Frontal cortex (tissue), 4 donors: Measurements from ENCODE around the gene NTM. TPM values are rescaled to one million over a fixed set of nuclear protein-coding genes. Genes with fewer than 3 reads are reported as not detected.
"Not testable (repeated sequence)": the region's sequence is repeated elsewhere in the genome, so short reads cannot be mapped to it uniquely, and the experiment has no call there.

Experiments used
- DNase-seq, 2 donors: peaks; one replicate each; pipeline ENCODE4 v3.0.0; 2012; ENCODE audit warnings: low spot score in 2 of 2
- FAIRE-seq: peaks from 2 replicates; lab custom pipeline; 2012; peaks lifted over from hg19 to GRCh38; lab: Jason Lieb, UNC
- total RNA-seq: library from RNA; depleted of rRNA; stranded (reverse); fragments of >200 nt; gene quantifications from one replicate; pipeline ENCODE4 v1.2.3, GENCODE V29; 2014
- donor health status: control.
- donor health status: control.
- donor health status: control.

NTM gene
- total RNA-seq, 1 donor from 2014 or later, result 119 TPM

GRCh38 chr11:132052342-132052741, 681.9 kb downstream of the NTM start:
- FAIRE-seq (no peak), DNase-seq (no peak)

DNA sequence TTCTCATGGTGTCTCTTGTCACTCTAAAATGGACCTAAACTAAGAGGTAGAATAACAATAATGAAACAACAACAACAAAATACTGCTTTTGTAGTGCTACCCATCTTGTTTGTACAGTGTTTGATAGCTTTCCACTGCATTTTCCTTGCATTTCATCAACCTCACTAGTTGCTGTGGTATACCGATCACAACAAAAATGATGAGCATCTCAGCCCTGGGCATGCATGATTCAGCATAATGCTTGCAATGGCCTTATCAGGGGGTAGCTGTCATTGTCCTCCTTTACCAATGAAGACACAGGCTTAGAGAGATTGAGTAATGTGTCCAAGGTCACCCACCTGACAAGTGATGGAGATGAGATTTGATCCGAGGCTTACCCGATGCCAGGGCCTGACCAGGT, 682.5 kb downstream of the NTM start:
- DNase-seq (no peak), FAIRE-seq (no peak)

DNA sequence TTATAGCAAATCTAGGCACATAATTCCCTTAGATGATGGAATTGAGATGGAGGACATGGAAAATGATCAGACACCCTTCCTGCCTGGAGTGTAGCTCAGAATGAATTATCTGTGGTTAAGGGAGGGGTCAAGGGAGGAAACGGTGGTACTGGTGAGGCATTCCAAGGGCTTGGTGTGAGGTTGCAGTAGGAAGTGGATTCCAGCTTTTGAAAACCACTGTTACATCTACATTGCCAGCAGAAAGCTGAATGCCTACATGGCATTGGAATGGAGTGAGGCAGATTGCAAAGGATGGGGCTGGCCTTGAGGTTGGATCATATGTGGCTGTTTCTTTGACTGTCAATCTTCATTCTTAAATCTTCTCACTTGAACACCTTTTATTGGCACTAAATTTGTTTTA, 684.4 kb downstream of the NTM start:
- DNase-seq, result no peak
- FAIRE-seq, result no peak

DNA sequence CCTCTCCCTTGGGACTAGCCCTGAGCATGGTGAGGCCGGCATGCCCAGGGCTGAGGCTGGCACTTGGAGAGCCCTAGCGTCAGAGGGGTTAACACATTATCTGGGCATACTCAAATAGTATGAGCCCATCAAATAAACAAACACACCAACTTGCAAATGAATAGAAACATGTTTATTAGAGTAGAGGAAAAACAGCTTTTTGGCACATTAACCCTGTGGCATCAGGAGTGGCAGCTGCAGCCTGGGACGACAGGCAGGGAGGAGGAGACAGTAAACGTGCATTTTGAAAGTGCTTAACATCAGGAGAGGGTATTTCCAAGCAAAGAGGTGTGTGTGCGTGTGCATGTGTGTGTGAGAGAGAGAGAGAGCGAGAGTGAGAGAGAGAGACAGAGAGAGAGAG, 684.9 kb downstream of the NTM start:
- no peak for FAIRE-seq
- DNase-seq, result no peak

- no peak for FAIRE-seq
- DNase-seq, result no peak
These were observed 686.3 kb downstream of the NTM start for GRCh38 chr11:132056689-132057088.

DNA sequence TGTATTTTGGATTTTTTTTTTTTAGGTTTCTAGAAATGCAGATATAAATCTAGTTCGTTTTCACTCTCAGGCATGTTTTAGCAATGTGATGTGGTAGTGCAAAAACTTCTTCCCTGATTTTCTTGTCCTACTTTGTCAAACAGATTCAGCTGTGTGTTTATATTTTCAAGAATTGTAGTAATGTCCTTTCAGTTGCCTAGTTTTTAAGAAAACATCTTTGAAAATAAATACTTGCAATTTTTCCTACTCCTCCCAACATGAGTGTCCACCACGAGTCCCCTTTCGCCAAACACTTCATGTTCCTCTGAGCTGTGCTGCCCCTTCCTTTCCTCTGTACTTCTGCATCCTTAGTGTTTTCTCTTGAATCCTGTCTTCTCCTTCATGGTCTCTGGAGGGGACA, 686.9 kb downstream of the NTM start:
- no peak for DNase-seq
- FAIRE-seq, result no peak

DNA sequence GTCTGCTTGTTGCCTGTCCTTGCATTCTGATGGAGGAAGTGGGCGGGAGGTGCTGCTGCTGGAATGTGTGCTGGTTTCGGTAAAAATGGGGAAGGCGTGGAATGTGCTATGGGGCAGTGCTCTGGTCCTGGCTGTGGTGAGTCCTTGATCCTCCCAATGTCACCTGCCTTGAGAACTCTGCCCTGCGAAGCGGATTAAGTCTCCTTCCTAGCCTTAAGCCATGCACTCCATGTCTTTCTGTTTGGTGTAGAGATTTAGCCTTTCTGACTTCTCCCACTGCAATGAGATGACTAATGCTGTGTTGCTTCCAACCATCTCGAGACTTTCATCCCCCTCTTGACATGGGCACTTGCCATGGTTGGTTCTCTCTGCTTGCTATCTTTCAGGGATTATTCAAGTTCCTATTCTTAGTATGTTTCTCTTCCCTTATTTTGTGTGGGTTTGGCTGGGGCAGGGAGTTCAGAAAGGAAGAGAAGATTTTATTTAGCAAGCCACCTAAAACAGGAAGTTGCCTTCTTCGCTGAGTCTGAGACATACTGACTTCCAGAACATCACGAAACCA, 687.9 kb downstream of the NTM start:
- DNase-seq (no peak), FAIRE-seq (no peak)

DNA sequence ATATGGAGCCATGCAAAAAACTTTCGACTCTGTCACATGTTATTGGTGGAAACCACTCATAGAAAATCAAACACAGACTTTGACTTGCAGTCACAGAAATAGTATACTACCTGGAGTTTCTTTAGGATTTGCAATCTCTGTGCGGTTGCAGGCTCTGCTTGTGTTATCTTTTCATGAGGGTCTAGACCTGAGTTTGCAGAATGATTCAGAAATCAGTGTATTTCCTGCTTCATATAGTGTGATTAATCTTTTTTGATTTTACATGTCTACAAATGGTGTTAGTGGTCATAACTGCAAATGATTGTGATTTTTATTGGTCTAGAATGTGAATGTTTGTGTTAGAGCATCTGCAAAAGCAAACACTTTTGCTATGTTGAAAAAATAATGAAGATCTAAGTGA, 690.2 kb downstream of the NTM start:
- DNase-seq (no peak), FAIRE-seq (no peak)

- no peak for FAIRE-seq
- DNase-seq, result no peak
These were observed 691.6 kb downstream of the NTM start for GRCh38 chr11:132062031-132062430.

GRCh38 chr11:132062541-132062940, 692.1 kb downstream of the NTM start:
- no peak for FAIRE-seq
- DNase-seq, result no peak

GRCh38 chr11:132064987-132065620, 694.7 kb downstream of the NTM start:
- FAIRE-seq, result no peak

GRCh38 chr11:132068556-132068955, 698.1 kb downstream of the NTM start:
- DNase-seq (no peak), FAIRE-seq (no peak)

More at GRCh38 chr11:132064987-132065620, 694.7 kb downstream of the NTM start:
- no peak for DNase-seq

DNA sequence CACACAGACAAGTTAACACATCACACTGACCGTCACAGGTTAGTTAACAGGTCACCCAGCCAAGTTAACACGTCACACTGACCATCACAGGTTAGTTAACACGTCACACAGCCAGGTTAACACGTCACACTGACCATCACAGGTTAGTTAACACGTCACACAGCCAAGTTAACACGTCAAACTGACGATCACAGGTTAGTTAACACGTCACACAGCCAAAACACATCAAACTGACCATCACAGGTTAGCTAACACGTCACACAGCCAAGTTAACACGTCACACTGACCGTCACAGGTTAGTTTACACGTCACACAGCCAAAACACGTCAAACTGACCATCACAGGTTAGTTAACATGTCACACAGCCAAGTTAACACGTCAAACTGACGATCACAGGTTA, 699.2 kb downstream of the NTM start:
- DNase-seq, FAIRE-seq: not testable (repeated sequence)

DNA sequence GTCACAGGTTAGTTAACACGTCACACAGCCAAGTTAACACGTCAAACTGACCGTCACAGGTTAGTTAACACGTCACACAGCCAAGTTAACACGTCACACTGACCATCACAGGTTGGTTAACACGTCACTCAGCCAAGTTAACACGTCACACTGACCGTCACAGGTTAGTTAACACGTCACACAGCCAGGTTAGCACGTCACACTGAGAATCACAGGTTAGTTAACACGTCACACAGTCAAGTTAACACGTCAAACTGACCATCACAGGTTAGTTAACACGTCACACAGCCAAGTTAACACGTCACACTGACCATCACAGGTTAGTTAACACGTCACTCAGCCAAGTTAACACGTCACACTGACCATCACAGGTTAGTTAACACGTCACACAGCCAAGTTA, 700.5 kb downstream of the NTM start:
- FAIRE-seq, DNase-seq: not testable (repeated sequence)

DNA sequence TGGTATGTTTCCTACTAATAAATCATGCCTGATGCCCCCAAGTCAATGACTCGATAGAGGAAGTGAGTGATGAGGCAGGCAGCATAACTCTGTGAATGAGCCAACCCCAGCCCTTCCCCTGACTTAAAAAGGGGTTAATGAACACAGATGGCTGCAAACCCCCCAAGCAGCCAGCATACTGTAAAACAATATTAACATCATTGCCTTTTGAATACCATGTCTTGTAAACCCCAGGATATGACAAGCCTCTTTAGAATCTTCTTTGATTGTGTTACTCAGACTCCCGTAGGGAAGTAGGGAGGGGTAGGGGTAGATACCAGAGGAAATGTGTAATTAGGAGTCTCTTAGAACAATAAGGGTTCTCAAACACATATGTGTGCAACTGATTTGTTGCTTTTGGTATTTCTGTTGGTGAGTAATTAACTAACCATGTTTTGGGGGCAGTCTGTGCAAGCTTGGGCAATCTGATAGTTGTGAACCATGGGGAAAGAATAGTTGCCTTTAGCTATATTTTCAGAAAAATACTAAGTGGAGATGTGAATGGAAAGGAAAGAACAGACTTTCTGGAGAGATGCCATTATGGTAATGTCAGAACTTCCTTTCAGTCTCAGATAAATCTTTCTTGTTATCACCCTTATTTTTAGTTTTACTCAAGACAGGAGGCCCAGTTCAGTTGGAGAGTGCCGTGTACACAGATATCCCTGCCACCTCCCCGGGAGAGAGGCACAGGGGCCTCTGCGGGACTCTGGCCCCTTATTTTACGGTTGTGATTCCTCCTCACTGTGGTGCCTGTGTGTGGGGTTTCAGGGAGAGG, 701.8 kb downstream of the NTM start:
- DNase-seq (no peak), FAIRE-seq (no peak)

DNA sequence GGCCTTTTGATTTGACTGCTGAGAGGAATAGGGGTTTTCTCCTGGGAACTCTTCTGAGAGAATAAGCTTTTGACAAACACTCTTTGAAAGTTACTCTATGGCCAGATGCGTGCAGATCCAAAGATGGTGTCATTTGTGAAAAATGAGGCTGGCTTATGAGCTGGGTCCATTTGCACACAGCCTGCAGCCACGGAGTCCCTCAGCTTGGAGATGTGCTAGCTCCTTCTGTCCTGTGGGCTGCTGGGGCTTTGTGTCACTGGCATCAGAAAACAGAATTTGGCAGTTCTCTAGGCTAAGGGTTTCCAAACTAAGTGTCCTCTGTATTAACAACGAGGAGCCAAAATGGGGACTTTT, 702.4 kb downstream of the NTM start:
- FAIRE-seq, result no peak
- no peak for DNase-seq

GRCh38 chr11:132073787-132074186, 703.4 kb downstream of the NTM start:
- FAIRE-seq (no peak), DNase-seq (no peak)

DNA sequence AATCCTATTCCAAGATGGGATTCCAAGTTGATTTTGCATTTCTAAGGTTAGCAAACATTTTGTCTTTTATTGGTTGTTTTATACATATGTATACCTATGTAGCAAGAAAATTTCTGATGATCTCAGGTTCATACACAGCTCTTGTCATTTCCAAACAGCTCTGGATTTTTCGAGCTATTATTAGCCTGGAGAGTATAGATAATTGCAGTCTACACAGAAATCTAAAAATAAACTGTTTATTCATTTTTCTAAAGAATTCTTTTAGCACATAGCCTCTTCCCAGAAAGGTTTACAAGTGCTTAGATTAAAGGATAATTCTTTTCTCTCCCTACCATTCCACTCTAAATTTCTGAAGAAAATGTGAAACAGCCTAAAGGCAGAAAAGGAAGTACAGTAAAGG, 705.0 kb downstream of the NTM start:
- FAIRE-seq (no peak), DNase-seq (no peak)

- DNase-seq, result no peak
- FAIRE-seq, result no peak
These were observed 707.0 kb downstream of the NTM start for GRCh38 chr11:132077416-132077815.

- DNase-seq (no peak), FAIRE-seq (no peak)
These were observed 708.1 kb downstream of the NTM start for GRCh38 chr11:132078264-132079076.

GRCh38 chr11:132080127-132080526, 709.7 kb downstream of the NTM start:
- no peak for FAIRE-seq
- DNase-seq, result no peak
